Kidney (tissue), 14 donors: Measurements from ENCODE around the gene PTTG1IP2. TPM values are rescaled to one million over a fixed set of nuclear protein-coding genes. Genes with fewer than 3 reads are reported as not detected.

ENCODE experiments used
- DNase-seq, 5 donors: peaks; one replicate each; pipeline ENCODE4 v3.0.0-alpha.2; 2013 to 2020
- FAIRE-seq: peaks from 2 replicates; lab custom pipeline; 2012; peaks lifted over from hg19 to GRCh38; lab: Jason Lieb, UNC
- H3K27ac ChIP-seq, 2 donors: one replicate each; pipeline ENCODE4 v1.7.0; 2013; ENCODE audit warnings: low read depth in 2 of 2, low read length in 2 of 2, inconsistent platforms in 1 of 2
- H3K27me3 ChIP-seq: one replicate; pipeline ENCODE4 v1.7.1; 2013; ENCODE audit warnings: low read length, inconsistent platforms; ENCODE audit not compliant: control insufficient read depth, insufficient read depth
- H3K36me3 ChIP-seq, 3 donors: one replicate each; pipeline versions ENCODE4 v1.7.0 to v1.7.1; 2013; ENCODE audit warnings: low read length in 3 of 3, control low read depth in 1 of 3, inconsistent platforms in 1 of 3; ENCODE audit not compliant: insufficient read depth in 3 of 3, control insufficient read depth in 2 of 3
- H3K4me1 ChIP-seq, 3 donors: one replicate each; pipeline versions ENCODE4 v1.7.0 to v1.7.1; 2013; ENCODE audit warnings: low read length in 3 of 3, inconsistent platforms in 1 of 3, low read depth in 1 of 3; ENCODE audit not compliant: control insufficient read depth in 2 of 3, insufficient read depth in 2 of 3
- H3K4me3 ChIP-seq, 3 donors: one replicate each; pipeline versions ENCODE4 v1.7.0 to v1.8.1; 2013; ENCODE audit warnings: low read length in 3 of 3, control low read depth in 1 of 3, inconsistent platforms in 1 of 3
- H3K9ac ChIP-seq, 3 donors: one replicate each; pipeline versions ENCODE4 v1.7.0 to v1.7.1; 2013; ENCODE audit warnings: low read length in 3 of 3, control low read depth in 1 of 3, inconsistent platforms in 1 of 3
- H3K9me3 ChIP-seq, 3 donors: one replicate each; pipeline versions ENCODE4 v1.7.0 to v1.7.1; 2013; ENCODE audit warnings: low read length in 3 of 3, control low read depth in 1 of 3, inconsistent platforms in 1 of 3; ENCODE audit not compliant: control insufficient read depth in 2 of 3, insufficient read depth in 1 of 3
- intact Hi-C: fragments of 100-400 bp; cut with DNase I; formaldehyde crosslinking; loops from one replicate; pipeline ENCODE4 v1.11.1; 2022
- polyA plus RNA-seq: library from polyadenylated mRNA; stranded (reverse); fragments of 350-450 nt; fragmentation: Illumina TruSeq; extraction: RNeasy Lipid Tissue Mini Kit (QIAGEN cat#74804); gene quantifications from one replicate; pipeline ENCODE4 v1.2.3, GENCODE V29; 2014; ENCODE audit warnings: low read depth, low replicate concordance; ENCODE audit not compliant: insufficient read depth
- total RNA-seq: library from RNA; stranded (reverse); fragmentation: NEBNext Ultra II Directional; extraction: Animal tissue kit (Norgen Biotek cat#: 25700); gene quantifications from one replicate; pipeline ENCODE4 v1.2.1, GENCODE V29; 2021
- TF ChIP-seq, protein P1 (sequence below): IDR thresholded peaks from 3 replicates; pipeline ENCODE4 v1.5.1; 2012; ENCODE audit warnings: mild to moderate bottlenecking, moderate library complexity, borderline replicate concordance; ENCODE audit not compliant: insufficient read depth; ENCODE audit errors: extremely low read depth
- donor health status: control.
- donor health status: control.
- donor health status: control.
- donor health status: control.
- donor health status: control.
- donor health status: DM: yes; HTN: yes; CAD: no.
- donor health status: Normal renal cell carcinoma (clear cell type).

The PTTG1IP2 gene
- total and polyA plus RNA-seq, 2 donors from 2014 or later = not detected

GRCh38 chr7:90425376-90425775 is 44.1 kb upstream of the PTTG1IP2 start:
- Histone ChIP-seq H3K4me1 (no peaks in the 10 kb centered on the region), H3K9ac (no peak overlapping the region), H3K27ac (no peak overlapping the region), H3K9me3 (no peaks in the 10 kb centered on the region), H3K4me3 (no peak overlapping the region), H3K27me3 (no peaks in the 10 kb centered on the region), H3K36me3 (no peaks in the 10 kb centered on the region)
- FAIRE-seq = no peak
- TF ChIP-seq, protein P1, sequence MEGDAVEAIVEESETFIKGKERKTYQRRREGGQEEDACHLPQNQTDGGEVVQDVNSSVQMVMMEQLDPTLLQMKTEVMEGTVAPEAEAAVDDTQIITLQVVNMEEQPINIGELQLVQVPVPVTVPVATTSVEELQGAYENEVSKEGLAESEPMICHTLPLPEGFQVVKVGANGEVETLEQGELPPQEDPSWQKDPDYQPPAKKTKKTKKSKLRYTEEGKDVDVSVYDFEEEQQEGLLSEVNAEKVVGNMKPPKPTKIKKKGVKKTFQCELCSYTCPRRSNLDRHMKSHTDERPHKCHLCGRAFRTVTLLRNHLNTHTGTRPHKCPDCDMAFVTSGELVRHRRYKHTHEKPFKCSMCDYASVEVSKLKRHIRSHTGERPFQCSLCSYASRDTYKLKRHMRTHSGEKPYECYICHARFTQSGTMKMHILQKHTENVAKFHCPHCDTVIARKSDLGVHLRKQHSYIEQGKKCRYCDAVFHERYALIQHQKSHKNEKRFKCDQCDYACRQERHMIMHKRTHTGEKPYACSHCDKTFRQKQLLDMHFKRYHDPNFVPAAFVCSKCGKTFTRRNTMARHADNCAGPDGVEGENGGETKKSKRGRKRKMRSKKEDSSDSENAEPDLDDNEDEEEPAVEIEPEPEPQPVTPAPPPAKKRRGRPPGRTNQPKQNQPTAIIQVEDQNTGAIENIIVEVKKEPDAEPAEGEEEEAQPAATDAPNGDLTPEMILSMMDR = no peak
- DNase-seq = no peak
- intact Hi-C loops = no loop called here

DNA sequence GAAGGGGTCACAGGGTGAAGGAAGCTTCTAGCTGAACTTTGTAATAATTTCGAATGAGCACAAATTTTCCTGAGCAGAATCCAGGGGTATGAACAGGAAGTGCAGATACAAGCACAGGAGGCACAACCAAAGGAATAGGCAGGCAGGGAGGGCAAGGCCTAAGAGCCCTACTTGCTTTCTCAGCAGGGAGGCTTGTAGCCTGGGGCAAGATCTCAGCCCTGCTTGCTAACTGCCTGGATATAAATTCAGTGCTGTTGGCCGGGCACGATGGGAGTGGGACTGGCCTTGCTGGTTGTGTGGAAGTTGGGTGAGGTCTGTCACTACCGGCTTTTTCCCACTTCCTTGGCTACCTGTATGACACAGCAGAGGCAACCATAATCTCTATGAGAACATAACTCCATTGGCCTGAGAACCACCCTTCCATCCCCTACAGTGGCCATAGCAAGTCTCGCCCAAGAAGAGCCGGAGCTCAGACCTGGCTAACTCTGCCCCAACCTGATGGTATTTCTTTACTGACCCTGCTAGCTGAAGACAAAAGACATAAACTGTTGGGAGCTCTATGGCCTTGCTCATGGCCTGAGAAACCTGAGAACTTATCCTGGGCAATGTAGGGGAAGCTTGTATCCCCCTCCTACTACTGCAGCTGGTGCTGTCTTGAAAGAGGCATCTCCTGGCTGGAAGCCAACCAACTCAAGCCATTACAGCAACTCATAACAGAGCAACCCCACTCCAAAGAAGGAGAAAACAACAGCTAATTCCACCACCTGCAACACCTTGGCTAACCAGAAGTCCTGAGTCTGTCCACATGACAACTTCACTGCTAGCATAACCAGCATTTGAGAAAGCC is 38.6 kb upstream of the PTTG1IP2 start:
- intact Hi-C loops = no loop called here
- no peak overlapping the region for H3K9ac ChIP-seq
- no peaks in the 10 kb centered on the region for H3K4me1 ChIP-seq
- H3K9me3 ChIP-seq = peaks cover 0 to 5% (median 0%) of the 10 kb centered on the region in 3 donors
- DNase-seq (peak in 2 of 5 donors; percentile 31 to 57), FAIRE-seq (no peak)
- TF ChIP-seq, protein P1 = no peak
- H3K27ac ChIP-seq = no peak overlapping the region
- H3K36me3 ChIP-seq = no peaks in the 10 kb centered on the region
- H3K27me3 ChIP-seq = no peaks in the 10 kb centered on the region
- H3K4me3 ChIP-seq = no peak overlapping the region

DNA sequence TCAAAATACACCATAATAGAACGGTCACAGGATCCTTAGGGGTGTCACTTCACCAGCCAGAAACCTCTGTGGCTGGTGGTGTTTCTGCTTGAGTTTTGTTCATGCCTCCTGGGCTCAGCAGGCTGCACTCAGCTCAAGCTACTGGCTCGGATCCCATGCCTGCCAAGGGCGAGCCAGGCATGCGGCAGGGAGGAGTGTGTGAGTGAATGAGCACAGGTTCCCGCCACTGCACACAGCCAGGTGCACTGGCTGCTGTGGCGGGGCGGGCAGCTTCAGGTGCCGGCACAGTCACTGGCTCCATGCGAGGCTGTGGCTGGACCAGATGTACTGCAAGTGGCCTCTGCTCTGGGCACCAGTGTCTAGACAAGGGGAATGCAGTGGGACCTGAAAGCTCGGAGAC is 36.7 kb upstream of the PTTG1IP2 start:
- FAIRE-seq = no peak
- DNase-seq = no peak

More for the DNA sequence above, 36.7 kb upstream of the PTTG1IP2 start:
- intact Hi-C loops = no loop called here
- H3K27me3 ChIP-seq = no peaks in the 10 kb centered on the region
- H3K4me1 ChIP-seq = no peaks in the 10 kb centered on the region
- H3K4me3 ChIP-seq = no peak overlapping the region
- no peak overlapping the region for H3K27ac ChIP-seq
- H3K9ac ChIP-seq = no peak overlapping the region
- no peaks in the 10 kb centered on the region for H3K36me3 ChIP-seq
- TF ChIP-seq, protein P1 = no peak
- peaks cover 0 to 5% (median 0%) of the 10 kb centered on the region in 3 donors for H3K9me3 ChIP-seq
